H1 (cell line): ENCODE results near the gene TMEM178B. TPM values are rescaled to one million over a fixed set of nuclear protein-coding genes. Genes with fewer than 3 reads are reported as not detected.

Source experiments
- CTCF ChIA-PET: fragments of 300-600 bp; sonication (Branson Sonifier 250); formaldehyde crosslinking; loops from one replicate; lab custom pipeline; 2021; ENCODE audit not compliant: partially characterized antibody; lab: Charles Lee
- POLR2A ChIA-PET: fragments of 300-600 bp; sonication (Branson Sonifier 250); formaldehyde crosslinking; loops from one replicate; lab custom pipeline; 2021; ENCODE audit warnings: inconsistent platforms; ENCODE audit not compliant: partially characterized antibody; lab: Charles Lee
- DNase-seq, 2 experiments: peaks; one replicate each; pipeline versions ENCODE4 v3.0.0 to v3.0.0-alpha.2; 2010 to 2022; ENCODE audit warnings: low spot score in 2 of 2, low read depth in 1 of 2, mixed read lengths in 1 of 2
- FAIRE-seq: peaks from 2 replicates; lab custom pipeline; 2011; peaks lifted over from hg19 to GRCh38; lab: Jason Lieb, UNC
- H2AFZ ChIP-seq: 2 replicates; pipeline ENCODE4 v1.8.1; 2012; ENCODE audit warnings: low read length, inconsistent platforms
- H2AK5ac ChIP-seq: 2 replicates; pipeline ENCODE4 v1.6.1; 2013; ENCODE audit warnings: low read depth, low read length
- H2BK120ac ChIP-seq: replicated peaks from 2 replicates; pipeline ENCODE3; 2013; ENCODE audit warnings: low read depth, low read length, inconsistent platforms
- H2BK12ac ChIP-seq: 2 replicates; pipeline ENCODE4 v1.6.1; 2013; ENCODE audit warnings: low read depth, low read length
- H2BK15ac ChIP-seq: 2 replicates; pipeline ENCODE4 v1.6.1; 2013; ENCODE audit warnings: low read length
- H2BK20ac ChIP-seq: 2 replicates; pipeline ENCODE4 v1.6.1; 2013; ENCODE audit warnings: low read length
- H2BK5ac ChIP-seq: 2 replicates; pipeline ENCODE4 v1.6.1; 2013; ENCODE audit warnings: low read depth, low read length
- H3K14ac ChIP-seq: 2 replicates; pipeline ENCODE4 v1.6.1; 2013; ENCODE audit warnings: inconsistent platforms; ENCODE audit not compliant: insufficient read length
- H3K18ac ChIP-seq: 2 replicates; pipeline ENCODE4 v1.6.1; 2013; ENCODE audit warnings: low read length; ENCODE audit errors: extremely low read depth
- H3K23ac ChIP-seq: 2 replicates; pipeline ENCODE4 v1.6.1; 2013; ENCODE audit warnings: inconsistent platforms; ENCODE audit not compliant: insufficient read length
- H3K23me2 ChIP-seq: 2 replicates; pipeline ENCODE4 v1.6.1; 2013; ENCODE audit warnings: low read depth, low read length
- H3K27ac ChIP-seq: 2 replicates; pipeline ENCODE4 v1.6.1; 2011; ENCODE audit warnings: low read depth, low read length, inconsistent platforms
- H3K27me3 ChIP-seq, 4 experiments: replicated peaks in 1 of 4; 1 replicate in 1 of 4; 2 replicates in 3 of 4; pipeline versions ENCODE4 v1.6.1 to v1.8.1; 2011 to 2013; ENCODE audit warnings: low read length in 3 of 4, mild to moderate bottlenecking in 3 of 4, inconsistent platforms in 2 of 4, mixed read lengths in 2 of 4, moderate library complexity in 1 of 4; ENCODE audit not compliant: control insufficient read depth in 3 of 4, insufficient read depth in 3 of 4; ENCODE audit errors: extremely low read depth in 1 of 4
- H3K36me3 ChIP-seq, 4 experiments: 2 replicates each; pipeline versions ENCODE4 v1.6.1 to v1.8.1; 2011 to 2013; ENCODE audit warnings: mild to moderate bottlenecking in 4 of 4, low read length in 3 of 4, moderate library complexity in 2 of 4, control low read depth in 1 of 4, inconsistent platforms in 1 of 4; ENCODE audit not compliant: insufficient read depth in 4 of 4, control insufficient read depth in 2 of 4
- H3K4ac ChIP-seq: replicated peaks from 2 replicates; pipeline ENCODE3; 2013; ENCODE audit warnings: low read length, low read depth, mixed read lengths, inconsistent platforms; ENCODE audit not compliant: insufficient read length
- H3K4me1 ChIP-seq, 4 experiments: replicated peaks in 1 of 4; 1 replicate in 1 of 4; 2 replicates in 3 of 4; pipeline versions ENCODE4 v1.6.1 to v1.8.1; 2011 to 2013; ENCODE audit warnings: low read length in 3 of 4, inconsistent platforms in 2 of 4, mixed read lengths in 1 of 4; ENCODE audit not compliant: insufficient read depth in 4 of 4, control insufficient read depth in 3 of 4
- H3K4me2 ChIP-seq, 2 experiments: 2 replicates each; pipeline versions ENCODE4 v1.6.1 to v1.8.1; 2011 to 2013; ENCODE audit warnings: low read depth in 2 of 2, low read length in 2 of 2, control low read depth in 1 of 2, inconsistent platforms in 1 of 2, mild to moderate bottlenecking in 1 of 2; ENCODE audit not compliant: insufficient read depth in 1 of 2
- H3K4me3 ChIP-seq, 4 experiments: fragments of 200-600, 300-600 bp in 1 of 4; sonication (generic), shearing (Covaris generic), sonication (Bioruptor Twin) in 1 of 4; 2 replicates each; pipeline versions ENCODE4 v1.5.1 to v1.8.1; 2011 to 2016; ENCODE audit warnings: low read length in 4 of 4, low read depth in 3 of 4, control low read depth in 2 of 4, inconsistent platforms in 2 of 4, mild to moderate bottlenecking in 2 of 4, mixed read lengths in 1 of 4, moderate library complexity in 1 of 4; ENCODE audit not compliant: insufficient read depth in 2 of 4; ENCODE audit errors: extremely low read depth in 1 of 4
- H3K56ac ChIP-seq: replicated peaks from 2 replicates; pipeline ENCODE3; 2013; ENCODE audit warnings: low read depth, mild to moderate bottlenecking, mixed read lengths, low read length, inconsistent platforms; ENCODE audit not compliant: insufficient read length
- H3K79me1 ChIP-seq: 2 replicates; pipeline ENCODE4 v1.6.1; 2013; ENCODE audit warnings: low read depth, low read length, control low read depth
- H3K79me2 ChIP-seq, 2 experiments: 2 replicates each; pipeline versions ENCODE4 v1.6.1 to v1.8.1; 2012 to 2013; ENCODE audit warnings: low read length in 2 of 2, mild to moderate bottlenecking in 2 of 2, inconsistent platforms in 1 of 2; ENCODE audit not compliant: insufficient read depth in 2 of 2, control insufficient read depth in 1 of 2
- H3K9ac ChIP-seq, 4 experiments: replicated peaks in 1 of 4; 1 replicate in 1 of 4; 2 replicates in 3 of 4; pipeline versions ENCODE4 v1.6.1 to v1.8.1; 2011 to 2013; ENCODE audit warnings: low read depth in 3 of 4, low read length in 3 of 4, control low read depth in 2 of 4, mild to moderate bottlenecking in 2 of 4, moderate library complexity in 2 of 4, inconsistent platforms in 1 of 4; ENCODE audit errors: extremely low read depth in 1 of 4
- H3K9me3 ChIP-seq, 2 experiments: 2 replicates each; pipeline versions ENCODE4 v1.6.1 to v1.8.1; 2012 to 2013; ENCODE audit warnings: mild to moderate bottlenecking in 2 of 2, moderate library complexity in 2 of 2, control low read depth in 1 of 2, inconsistent platforms in 1 of 2, low read depth in 1 of 2, low read length in 1 of 2, mixed read lengths in 1 of 2; ENCODE audit not compliant: insufficient read depth in 2 of 2
- H4K20me1 ChIP-seq, 2 experiments: replicated peaks in 1 of 2; 2 replicates each; pipeline versions ENCODE3 to v1.8.1; 2011 to 2013; ENCODE audit warnings: inconsistent platforms in 2 of 2, low read length in 2 of 2, mild to moderate bottlenecking in 1 of 2; ENCODE audit not compliant: insufficient read depth in 2 of 2, control insufficient read depth in 1 of 2
- H4K5ac ChIP-seq: 2 replicates; pipeline ENCODE4 v1.6.1; 2013; ENCODE audit warnings: low read length, low read depth, mixed read lengths, inconsistent platforms; ENCODE audit not compliant: insufficient read length
- H4K8ac ChIP-seq: 2 replicates; pipeline ENCODE4 v1.8.0; 2013; ENCODE audit warnings: mild to moderate bottlenecking, moderate library complexity, low read length, inconsistent platforms; ENCODE audit not compliant: insufficient read depth; ENCODE audit errors: extremely low read depth
- H4K91ac ChIP-seq: replicated peaks from 2 replicates; pipeline ENCODE3; 2013; ENCODE audit warnings: low read length, mixed read lengths, inconsistent platforms; ENCODE audit not compliant: insufficient read length
- BRCA1 ChIP-seq: IDR thresholded peaks from 2 replicates; pipeline ENCODE4 v1.6.1; 2012; ENCODE audit warnings: low read depth, low read length, improper control_type of control experiment
- EGR1 ChIP-seq: IDR thresholded peaks from 2 replicates; pipeline ENCODE4 v1.6.1; 2011; ENCODE audit warnings: low read depth, low read length, borderline replicate concordance
- GABPA ChIP-seq: IDR thresholded peaks from 2 replicates; pipeline ENCODE4 v1.6.1; 2011; ENCODE audit warnings: mild to moderate bottlenecking, low read length, moderate library complexity, borderline replicate concordance; ENCODE audit not compliant: insufficient read depth
- KDM1A ChIP-seq: fragments of 200-600, 300-600 bp; sonication (generic); IDR thresholded peaks from 2 replicates; pipeline ENCODE4 v1.7.1; 2016; ENCODE audit warnings: mild to moderate bottlenecking, low read length, borderline replicate concordance
- KDM5A ChIP-seq: fragments of 200-600 bp; IDR thresholded peaks from 2 replicates; pipeline ENCODE4 v1.7.1; 2012; ENCODE audit warnings: mild to moderate bottlenecking, low read length, inconsistent platforms, mixed read lengths
- POLR2A ChIP-seq, 2 experiments: IDR thresholded peaks; 1 replicate in 1 of 2; 2 replicates in 1 of 2; pipeline ENCODE4 v1.6.1; 2011; ENCODE audit warnings: low read depth in 2 of 2, low read length in 2 of 2, mild to moderate bottlenecking in 2 of 2; ENCODE audit errors: control extremely low read depth in 1 of 2
- WGBS, 2 experiments: shearing (Covaris generic) in 1 of 2; methylation state at CpG; one replicate each; pipeline versions ENCODE4 v1.1.6 to v1.1.7; 2013 to 2015; ENCODE audit warnings: low lambda C conversion rate in 2 of 2, mixed read lengths in 2 of 2, inconsistent platforms in 1 of 2, low coverage in 1 of 2, missing lambda C conversion rate in 1 of 2; ENCODE audit not compliant: insufficient replicate concordance in 2 of 2, insufficient coverage in 1 of 2, insufficient read length in 1 of 2; ENCODE audit errors: extremely low coverage in 1 of 2, missing lambda C conversion rate in 1 of 2; 5-methylcytosine and 5-hydroxymethylcytosine counted together
- polyA plus RNA-seq, 7 experiments: library from polyadenylated mRNA; depleted of rRNA in 3 of 7; stranded (reverse) in 5 of 7; unstranded in 2 of 7; fragments of >200 nt in 5 of 7; fragments of 200-250 nt in 2 of 7; gene quantifications; 1 replicate in 5 of 7; 2 replicates in 1 of 7; 4 replicates in 1 of 7; pipeline versions ENCODE4 v1.2.1 to v1.2.3, GENCODE V29; 2011 to 2013; ENCODE audit warnings: missing spikeins in 2 of 7, mixed read lengths in 2 of 7
- total RNA-seq: library from RNA; stranded (reverse); fragmentation: NEBNext Ultra II Directional; extraction: Animal tissue kit (Norgen Biotek cat#: 25700); gene quantifications from 2 replicates; pipeline ENCODE4 v1.2.1, GENCODE V29; 2021

TMEM178B gene
- total and polyA plus RNA-seq, 2 of the 8 experiments (the other 6 are each of a cell fraction or from before 2014, with no cell fraction given): 5.3 to 18.1 TPM

GRCh38 chr7:141439164-141439563 is 365.3 kb downstream of the TMEM178B start:
- no peaks in the 10 kb centered on the region for H4K20me1 ChIP-seq
- no peak overlapping the region for H2BK120ac ChIP-seq
- peaks cover 0 to 11% (median 8%) of the 10 kb centered on the region in 4 experiments; a peak in 6 of 7 replicates for H3K4me1 ChIP-seq
- no peak overlapping the region for H2BK15ac ChIP-seq
- H3K56ac ChIP-seq: no peak overlapping the region
- no peak overlapping the region for H3K4ac ChIP-seq
- no peaks in the 10 kb centered on the region for H3K9me3 ChIP-seq
- no peak overlapping the region for H3K18ac ChIP-seq
- H2AK5ac ChIP-seq: no peak overlapping the region
- POLR2A ChIA-PET: no interaction called here
- no peak overlapping the region for H3K14ac ChIP-seq
- H2AFZ ChIP-seq: no peak overlapping the region
- H4K5ac ChIP-seq: no peak overlapping the region
- H3K36me3 ChIP-seq: no peaks in the 10 kb centered on the region
- 80% methylated on average over 2 of the region's 2 CpGs; no CpG with 5 or more reads in 1 of the 2 experiments for WGBS, 2 experiments
- H3K79me1 ChIP-seq: no peaks in the 10 kb centered on the region
- no peak for TF ChIP-seq POLR2A (IDR thresholded peaks at IDR 0.05; ENCODE audit: control extremely low read depth in 1 of 2, low read depth in 2 of 2, low read length in 2 of 2)
- TF ChIP-seq EGR1: no peak
- no peak for TF ChIP-seq BRCA1
- no peak for TF ChIP-seq GABPA
- TF ChIP-seq KDM1A: no peak
- no peak for TF ChIP-seq KDM5A
- H3K4me3 ChIP-seq: no peak overlapping the region
- no peak overlapping the region for H3K27ac ChIP-seq
- H3K79me2 ChIP-seq: no peaks in the 10 kb centered on the region
- no peaks in the 10 kb centered on the region for H3K23me2 ChIP-seq
- H3K27me3 ChIP-seq: no peaks in the 10 kb centered on the region
- no peak overlapping the region for H3K4me2 ChIP-seq
- H4K8ac ChIP-seq: no peak overlapping the region; the same call in 1 of the 2 replicates
- H2BK20ac ChIP-seq: no peak overlapping the region
- DNase-seq (no peak), FAIRE-seq (no peak)
- no peak overlapping the region for H3K9ac ChIP-seq
- H2BK12ac ChIP-seq: no peak overlapping the region; the same call in 1 of the 2 replicates
- H3K23ac ChIP-seq: no peak overlapping the region
- no peak overlapping the region for H4K91ac ChIP-seq
- CTCF ChIA-PET: interaction anchor here (0.6 to 1.1 kb wide), 3 partner anchors 44 to 732 kb away, joined by 3 read pairs; no protein-coding TSS in a partner anchor
- no peak overlapping the region for H2BK5ac ChIP-seq
